Posterior vena cava (tissue), 2 donors: ENCODE measurements around the gene FHIT. TPM values are rescaled to one million over a fixed set of nuclear protein-coding genes. Genes with fewer than 3 reads are reported as not detected.
"Not testable (repeated sequence)": the region's sequence is repeated elsewhere in the genome, so short reads cannot be mapped to it uniquely, and the experiment has no call there.

Experiments
- DNase-seq: peaks from one replicate; pipeline ENCODE4 v3.0.0-alpha.2; 2020; ENCODE audit warnings: low spot score
- intact Hi-C, 2 donors: fragments of 100-400 bp; cut with DNase I; formaldehyde crosslinking; loops; one replicate each; pipeline versions ENCODE4 v1.14.1 to v1.14.2; 2022 to 2023
- total RNA-seq, 2 donors: library from RNA; stranded (reverse); fragmentation: NEBNext Ultra II Directional; extraction: Animal tissue kit (Norgen Biotek cat#: 25700); gene quantifications; one replicate each; pipeline ENCODE4 v1.2.1, GENCODE V29; 2021
- donor health status: DM: yes; HTN: yes; CAD: no.
- donor health status: DM: yes; HTN: yes; CAD: no.

FHIT gene
- total RNA-seq, 2 donors from 2014 or later = 6.0 to 9.2 TPM

GRCh38 chr3:60708191-60708975, 542.9 kb downstream of the FHIT start:
- DNase-seq = no peak
- intact Hi-C loops = no loop called here

GRCh38 chr3:60707452-60708020, 543.7 kb downstream of the FHIT start:
- intact Hi-C loops = no loop called here
- DNase-seq = no peak

GRCh38 chr3:60703956-60704736, 547.1 kb downstream of the FHIT start:
- DNase-seq = no peak
- intact Hi-C loops = no loop called here

- no peak for DNase-seq
- intact Hi-C loops = no loop called here
Observed at GRCh38 chr3:60703008-60703407, 548.2 kb downstream of the FHIT start.

GRCh38 chr3:60698117-60698516, 553.1 kb downstream of the FHIT start:
- no peak for DNase-seq
- intact Hi-C loops = no loop called here

GRCh38 chr3:60697132-60697531, 554.1 kb downstream of the FHIT start:
- intact Hi-C loops = no loop called here
- DNase-seq = no peak

GRCh38 chr3:60696428-60697125, 554.7 kb downstream of the FHIT start:
- no peak for DNase-seq
- intact Hi-C loops = no loop called here

- intact Hi-C loops = no loop called here
- no peak for DNase-seq
Observed at GRCh38 chr3:60675424-60675823, 575.8 kb downstream of the FHIT start.

GRCh38 chr3:60674870-60675269, 576.4 kb downstream of the FHIT start:
- intact Hi-C loops = no loop called here
- no peak for DNase-seq

GRCh38 chr3:60673123-60673522, 578.1 kb downstream of the FHIT start:
- intact Hi-C loops = no loop called here
- DNase-seq = no peak

- DNase-seq, intact Hi-C loops: not testable (repeated sequence)
Observed at GRCh38 chr3:60672337-60672736, 578.9 kb downstream of the FHIT start.

GRCh38 chr3:60669636-60670035, 581.6 kb downstream of the FHIT start:
- no peak for DNase-seq
- intact Hi-C loops = no loop called here

GRCh38 chr3:60660026-60660425, 591.2 kb downstream of the FHIT start:
- no peak for DNase-seq
- intact Hi-C loops = no loop called here

- intact Hi-C loops = no loop called here
- no peak for DNase-seq
Observed at GRCh38 chr3:60659098-60659497, 592.2 kb downstream of the FHIT start.

- intact Hi-C loops = no loop called here
- DNase-seq = no peak
Observed at GRCh38 chr3:60657972-60658371, 593.3 kb downstream of the FHIT start.

GRCh38 chr3:60652829-60653228, 598.4 kb downstream of the FHIT start:
- no peak for DNase-seq
- intact Hi-C loops = no loop called here

- DNase-seq = no peak
- intact Hi-C loops = no loop called here
Observed at GRCh38 chr3:60651799-60652198, 599.5 kb downstream of the FHIT start.

- intact Hi-C loops = no loop called here
- no peak for DNase-seq
Observed at GRCh38 chr3:60650171-60650570, 601.1 kb downstream of the FHIT start.

- intact Hi-C loops = no loop called here
- no peak for DNase-seq
Observed at GRCh38 chr3:60645801-60646200, 605.5 kb downstream of the FHIT start.

- no peak for DNase-seq
Observed at GRCh38 chr3:60643831-60644230, 607.4 kb downstream of the FHIT start.

More at GRCh38 chr3:60643831-60644230, 607.4 kb downstream of the FHIT start:
- intact Hi-C loops = no loop called here
